Measurements from ENCODE around the gene SAMD4B. TPM values are rescaled to one million over a fixed set of nuclear protein-coding genes. Genes with fewer than 3 reads are reported as not detected.

The SAMD4B gene
- total RNA-seq, 1 experiment from 2014 or later: 163 TPM

- no peaks in the 10 kb centered on the region for H4K20me1 ChIP-seq (ENCODE audit: insufficient read depth)
- no peaks in the 10 kb centered on the region for H3K4me1 ChIP-seq (replicated peaks; ENCODE audit: insufficient read depth)
- H3K36me3 ChIP-seq (ENCODE audit: low read depth): no peaks in the 10 kb centered on the region
- no peak overlapping the region for H3K4me3 ChIP-seq
- no peaks in the 10 kb centered on the region for H3K27me3 ChIP-seq (ENCODE audit: insufficient read depth, low read depth)
- no peaks in the 10 kb centered on the region for H3K9me3 ChIP-seq (ENCODE audit: insufficient read depth, low read depth)
- H3K79me2 ChIP-seq (ENCODE audit: low read depth): no peaks in the 10 kb centered on the region
- intact Hi-C loops (cut with micrococcal nuclease; ENCODE audit: unreplicated experiment): no loop called here
- no peak for TF ChIP-seq EZH2 (IDR thresholded peaks at IDR 0.05; ENCODE audit: low read depth)
- TF ChIP-seq, protein P1, sequence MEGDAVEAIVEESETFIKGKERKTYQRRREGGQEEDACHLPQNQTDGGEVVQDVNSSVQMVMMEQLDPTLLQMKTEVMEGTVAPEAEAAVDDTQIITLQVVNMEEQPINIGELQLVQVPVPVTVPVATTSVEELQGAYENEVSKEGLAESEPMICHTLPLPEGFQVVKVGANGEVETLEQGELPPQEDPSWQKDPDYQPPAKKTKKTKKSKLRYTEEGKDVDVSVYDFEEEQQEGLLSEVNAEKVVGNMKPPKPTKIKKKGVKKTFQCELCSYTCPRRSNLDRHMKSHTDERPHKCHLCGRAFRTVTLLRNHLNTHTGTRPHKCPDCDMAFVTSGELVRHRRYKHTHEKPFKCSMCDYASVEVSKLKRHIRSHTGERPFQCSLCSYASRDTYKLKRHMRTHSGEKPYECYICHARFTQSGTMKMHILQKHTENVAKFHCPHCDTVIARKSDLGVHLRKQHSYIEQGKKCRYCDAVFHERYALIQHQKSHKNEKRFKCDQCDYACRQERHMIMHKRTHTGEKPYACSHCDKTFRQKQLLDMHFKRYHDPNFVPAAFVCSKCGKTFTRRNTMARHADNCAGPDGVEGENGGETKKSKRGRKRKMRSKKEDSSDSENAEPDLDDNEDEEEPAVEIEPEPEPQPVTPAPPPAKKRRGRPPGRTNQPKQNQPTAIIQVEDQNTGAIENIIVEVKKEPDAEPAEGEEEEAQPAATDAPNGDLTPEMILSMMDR (conservative IDR thresholded peaks at IDR 0.05): no peak
- POLR2A ChIA-PET (ENCODE audit: unreplicated experiment): no interaction called here
- H3K4me2 ChIP-seq: no peak overlapping the region
- no peaks in the 10 kb centered on the region for H3K9me2 ChIP-seq (ENCODE audit: insufficient read depth)
- no TSS peak for BruUV-seq (replicated peaks)
- peaks cover 2% of the 10 kb centered on the region; the same call in 1 of the 2 replicates for H3F3A ChIP-seq (ENCODE audit: insufficient read depth, low read depth)
- CTCF ChIA-PET: no interaction called here
- no peak overlapping the region for H3K27ac ChIP-seq
- H2AFZ ChIP-seq: no peak overlapping the region
- no peak for DNase-seq
These were observed 42.8 kb upstream of the SAMD4B start for GRCh38 chr19:39299404-39299803.

GRCh38 chr19:39299832-39300231 lies 42.4 kb upstream of the SAMD4B start:
- BruUV-seq (replicated peaks): no TSS peak
- Histone ChIP-seq H3K4me2 (no peak overlapping the region), H3K27me3 (ENCODE audit: insufficient read depth, low read depth) (no peaks in the 10 kb centered on the region), H3F3A (ENCODE audit: insufficient read depth, low read depth) (peaks cover 3% of the 10 kb centered on the region; the same call in 1 of the 2 replicates), H4K20me1 (ENCODE audit: insufficient read depth) (no peaks in the 10 kb centered on the region), H3K9me2 (ENCODE audit: insufficient read depth) (no peaks in the 10 kb centered on the region), H3K79me2 (ENCODE audit: low read depth) (no peaks in the 10 kb centered on the region), H3K4me1 (replicated peaks; ENCODE audit: insufficient read depth) (no peaks in the 10 kb centered on the region), H3K27ac (no peak overlapping the region), H3K4me3 (no peak overlapping the region), H2AFZ (no peak overlapping the region), H3K36me3 (ENCODE audit: low read depth) (no peaks in the 10 kb centered on the region), H3K9me3 (ENCODE audit: insufficient read depth, low read depth) (no peaks in the 10 kb centered on the region)
- no peak for DNase-seq
- intact Hi-C loops (cut with micrococcal nuclease; ENCODE audit: unreplicated experiment): no loop called here
- no peak for TF ChIP-seq EZH2 (IDR thresholded peaks at IDR 0.05; ENCODE audit: low read depth)
- TF ChIP-seq, protein P1 (conservative IDR thresholded peaks at IDR 0.05): no peak
- ChIA-PET POLR2A (ENCODE audit: unreplicated experiment) (no interaction called here), CTCF (no interaction called here)

DNA sequence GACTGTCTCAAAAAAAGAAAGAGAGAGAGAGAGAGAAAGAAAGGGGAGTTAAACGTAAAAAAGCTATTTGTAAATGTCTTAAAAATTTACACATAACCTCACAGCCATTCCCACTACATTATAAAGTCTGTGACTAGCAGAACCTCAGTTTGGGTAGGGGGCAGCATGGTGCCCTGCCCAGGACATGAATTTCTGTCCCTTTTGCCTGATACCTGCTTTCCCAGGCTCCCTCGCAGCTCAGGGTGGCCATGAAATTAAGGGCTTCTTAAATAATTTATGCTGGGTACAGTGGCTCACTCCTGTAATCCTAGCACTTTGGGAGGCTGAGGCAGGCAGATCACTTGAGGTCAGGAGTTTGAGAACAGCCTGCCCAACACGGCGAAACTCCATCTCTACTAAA lies 41.2 kb upstream of the SAMD4B start:
- Histone ChIP-seq H4K20me1 (ENCODE audit: insufficient read depth) (no peaks in the 10 kb centered on the region), H3K36me3 (ENCODE audit: low read depth) (no peaks in the 10 kb centered on the region), H3K4me1 (replicated peaks; ENCODE audit: insufficient read depth) (no peaks in the 10 kb centered on the region), H3K4me2 (no peak overlapping the region), H3K79me2 (ENCODE audit: low read depth) (no peaks in the 10 kb centered on the region), H3K9me2 (ENCODE audit: insufficient read depth) (no peaks in the 10 kb centered on the region), H3K9me3 (ENCODE audit: insufficient read depth, low read depth) (no peaks in the 10 kb centered on the region), H3F3A (ENCODE audit: insufficient read depth, low read depth) (peaks cover 6% of the 10 kb centered on the region; the same call in 1 of the 2 replicates), H3K4me3 (no peak overlapping the region), H3K27ac (no peak overlapping the region), H3K27me3 (ENCODE audit: insufficient read depth, low read depth) (no peaks in the 10 kb centered on the region), H2AFZ (no peak overlapping the region)
- CTCF ChIA-PET: interaction anchor here (0.6 kb wide), 2 partner anchors 87 to 188 kb away, joined by 3 to 5 read pairs; no protein-coding TSS in a partner anchor
- no TSS peak for BruUV-seq (replicated peaks)
- intact Hi-C loops (cut with micrococcal nuclease; ENCODE audit: unreplicated experiment): no loop called here
- POLR2A ChIA-PET (ENCODE audit: unreplicated experiment): no interaction called here
- TF ChIP-seq, protein P1 (conservative IDR thresholded peaks at IDR 0.05): no peak
- TF ChIP-seq EZH2 (IDR thresholded peaks at IDR 0.05; ENCODE audit: low read depth): no peak
- DNase-seq: no peak
